Esophagus squamous epithelium (tissue), 5 donors: ENCODE results near the gene NUP133. TPM values are rescaled to one million over a fixed set of nuclear protein-coding genes. Genes with fewer than 3 reads are reported as not detected.

ENCODE experiments used
- DNase-seq: peaks from one replicate; lab custom pipeline; 2025; lab: John Stamatoyannopoulos, UW
- H3K27ac ChIP-seq, 4 donors: fragments of 200-600 bp; sonication (generic); one replicate each; pipeline ENCODE4 v1.5.1; 2016 to 2019; ENCODE audit warnings: mild to moderate bottlenecking in 1 of 4
- H3K27me3 ChIP-seq, 4 donors: fragments of 200-600 bp; sonication (generic); 1 replicate in 3 of 4; 2 replicates in 1 of 4; pipeline versions ENCODE4 v1.5.1 to v1.6.0; 2017 to 2021; ENCODE audit warnings: antibody characterized with exemption in 1 of 4
- H3K36me3 ChIP-seq, 3 donors: fragments of 200-600 bp; sonication (generic); one replicate each; pipeline ENCODE4 v1.5.1; 2016 to 2019
- H3K4me1 ChIP-seq, 3 donors: fragments of 200-600 bp; sonication (generic); one replicate each; pipeline ENCODE4 v1.5.1; 2017 to 2019
- H3K4me3 ChIP-seq, 4 donors: fragments of 200-600 bp; sonication (generic); 1 replicate in 3 of 4; 2 replicates in 1 of 4; pipeline ENCODE4 v1.5.1; 2016 to 2019; ENCODE audit warnings: mild to moderate bottlenecking in 2 of 4, moderate library complexity in 1 of 4
- H3K9me3 ChIP-seq, 3 donors: fragments of 200-600 bp; sonication (generic); one replicate each; pipeline ENCODE4 v1.5.1; 2016 to 2019
- POLR2A ChIP-seq, 4 donors: fragments of 450-650 bp; IDR thresholded peaks; one replicate each; pipeline ENCODE4 v1.6.1; 2017; ENCODE audit warnings: antibody characterized with exemption in 4 of 4, mild to moderate bottlenecking in 4 of 4, moderate library complexity in 3 of 4
- WGBS, 2 donors: methylation state at CpG; one replicate each; pipeline ENCODE4 v1.1.5; 2018; 5-methylcytosine and 5-hydroxymethylcytosine counted together
- intact Hi-C: fragments of 100-400 bp; cut with DNase I; formaldehyde crosslinking; loops from one replicate; pipeline ENCODE4 v1.15.0; 2022
- total RNA-seq, 4 donors: library from RNA; depleted of rRNA; stranded (reverse); fragments of >200 nt; gene quantifications; one replicate each; pipeline ENCODE4 v1.1.0, GENCODE V29; 2016
- TF ChIP-seq, protein P1 (sequence below), 6 experiments: fragments of 450-650 bp in 4 of 6; fragments of 200-600 bp in 2 of 6; sonication (generic) in 2 of 6; IDR thresholded peaks; one replicate each; pipeline ENCODE4 v1.5.1; 2016 to 2019; ENCODE audit warnings: antibody characterized with exemption in 6 of 6, mild to moderate bottlenecking in 4 of 6, moderate library complexity in 4 of 6
- donor health status: DM: yes; HTN: yes; CAD: no.

Gene NUP133
- total RNA-seq, 4 donors from 2014 or later = 11.1 to 29.3 (median 22.0) TPM

DNA sequence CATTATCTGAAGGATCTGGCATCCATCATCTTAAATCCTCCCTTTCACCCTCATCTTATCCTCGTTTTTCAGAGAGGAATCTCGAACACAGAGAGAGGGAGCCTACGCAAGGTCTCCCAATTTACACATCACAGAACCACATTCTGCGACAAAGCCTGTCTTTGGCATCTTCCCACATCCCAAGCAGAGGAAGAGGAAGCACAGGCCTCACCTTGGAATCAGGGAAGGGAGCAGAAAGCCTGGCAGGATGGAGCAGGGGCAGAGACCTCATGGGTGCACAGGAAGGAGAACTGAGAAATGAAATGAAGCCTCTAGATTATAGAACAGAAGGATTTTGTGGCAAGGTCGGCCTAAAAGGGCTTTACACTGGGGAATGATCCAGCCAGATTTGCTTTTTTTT is 44.6 kb upstream of the NUP133 start:
- H3K9me3 ChIP-seq = no peaks in the 10 kb centered on the region
- no peak for DNase-seq
- intact Hi-C loops = no loop called here
- 69 to 87% methylated on average over 5 of the region's 5 CpGs for WGBS, 2 donors
- peaks cover 10 to 41% (median 23%) of the 10 kb centered on the region in 3 donors for H3K4me1 ChIP-seq
- TF ChIP-seq, protein P1, sequence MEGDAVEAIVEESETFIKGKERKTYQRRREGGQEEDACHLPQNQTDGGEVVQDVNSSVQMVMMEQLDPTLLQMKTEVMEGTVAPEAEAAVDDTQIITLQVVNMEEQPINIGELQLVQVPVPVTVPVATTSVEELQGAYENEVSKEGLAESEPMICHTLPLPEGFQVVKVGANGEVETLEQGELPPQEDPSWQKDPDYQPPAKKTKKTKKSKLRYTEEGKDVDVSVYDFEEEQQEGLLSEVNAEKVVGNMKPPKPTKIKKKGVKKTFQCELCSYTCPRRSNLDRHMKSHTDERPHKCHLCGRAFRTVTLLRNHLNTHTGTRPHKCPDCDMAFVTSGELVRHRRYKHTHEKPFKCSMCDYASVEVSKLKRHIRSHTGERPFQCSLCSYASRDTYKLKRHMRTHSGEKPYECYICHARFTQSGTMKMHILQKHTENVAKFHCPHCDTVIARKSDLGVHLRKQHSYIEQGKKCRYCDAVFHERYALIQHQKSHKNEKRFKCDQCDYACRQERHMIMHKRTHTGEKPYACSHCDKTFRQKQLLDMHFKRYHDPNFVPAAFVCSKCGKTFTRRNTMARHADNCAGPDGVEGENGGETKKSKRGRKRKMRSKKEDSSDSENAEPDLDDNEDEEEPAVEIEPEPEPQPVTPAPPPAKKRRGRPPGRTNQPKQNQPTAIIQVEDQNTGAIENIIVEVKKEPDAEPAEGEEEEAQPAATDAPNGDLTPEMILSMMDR (IDR thresholded peaks at IDR 0.05) = no peak
- no peak for TF ChIP-seq POLR2A (IDR thresholded peaks at IDR 0.05)
- H3K27me3 ChIP-seq = no peaks in the 10 kb centered on the region
- peaks cover 0 to 14% (median under 1%) of the 10 kb centered on the region in 3 donors for H3K36me3 ChIP-seq
- H3K4me3 ChIP-seq = no peak overlapping the region
- H3K27ac ChIP-seq = no peak overlapping the region

DNA sequence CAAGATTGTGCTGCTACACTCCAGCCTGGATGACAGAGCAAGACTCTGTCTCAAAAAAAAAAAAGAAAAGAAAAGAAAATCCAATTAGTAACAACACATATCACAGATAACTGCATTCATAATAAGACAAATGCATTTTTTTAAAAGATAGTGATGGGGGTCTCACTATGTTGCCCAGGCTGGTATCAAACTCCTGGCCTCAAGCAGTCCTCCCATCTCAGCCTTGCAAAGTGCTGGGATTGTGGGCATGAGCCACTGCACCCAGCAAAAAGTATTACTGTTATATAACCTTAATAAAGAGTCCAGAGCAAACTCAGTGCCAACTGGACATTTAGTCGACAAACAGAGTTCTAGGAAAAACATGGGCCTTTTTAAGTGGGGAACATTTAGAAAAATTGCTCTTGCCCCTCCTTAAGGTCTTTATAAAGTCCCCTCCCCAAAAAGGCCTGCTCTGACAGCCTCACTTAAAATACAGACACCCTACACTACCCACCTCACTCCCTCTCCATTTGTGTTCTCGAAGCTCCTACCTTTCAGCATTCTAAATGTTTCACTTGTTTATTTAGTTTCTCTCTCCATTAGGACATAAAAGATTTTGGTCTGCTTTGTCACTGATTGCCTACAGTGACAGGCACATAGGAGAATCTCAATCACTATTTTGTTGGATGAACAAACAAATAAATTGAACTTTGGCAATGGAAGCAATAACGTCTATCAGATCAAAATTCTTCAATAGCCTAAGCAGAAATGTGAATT is 42.8 kb upstream of the NUP133 start:
- WGBS, 2 donors = 66 to 74% methylated on average over 3 of the region's 3 CpGs
- Histone ChIP-seq H3K9me3 (no peaks in the 10 kb centered on the region), H3K27ac (no peak overlapping the region), H3K4me3 (no peak overlapping the region), H3K4me1 (peaks cover 0 to 24% (median 10%) of the 10 kb centered on the region in 3 donors), H3K27me3 (no peaks in the 10 kb centered on the region), H3K36me3 (peaks cover 0 to 31% (median 9%) of the 10 kb centered on the region in 3 donors)
- no peak for DNase-seq
- intact Hi-C loops = no loop called here
- no peak for TF ChIP-seq POLR2A (IDR thresholded peaks at IDR 0.05)
- TF ChIP-seq, protein P1 (IDR thresholded peaks at IDR 0.05) = no peak

DNA sequence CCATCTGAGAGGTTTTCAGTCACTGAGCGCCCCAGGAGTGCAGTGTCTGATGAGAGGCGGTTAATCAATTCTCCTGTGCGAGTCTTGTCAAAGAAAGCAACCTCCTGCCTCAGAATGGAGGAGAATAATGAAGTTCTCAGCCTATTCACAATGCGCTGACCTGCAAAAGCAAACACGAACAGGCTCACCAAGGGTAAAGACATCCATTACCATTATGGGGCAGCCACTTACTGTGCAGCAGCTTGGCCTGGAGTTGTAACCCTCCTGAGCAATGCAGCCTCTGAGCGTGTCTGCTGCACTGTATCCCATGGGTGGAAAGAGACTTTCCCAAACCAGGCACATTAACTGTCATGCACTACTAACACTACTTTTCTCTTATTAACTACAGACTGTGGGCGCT is 39.4 kb upstream of the NUP133 start:
- H3K9me3 ChIP-seq = no peaks in the 10 kb centered on the region
- no peak overlapping the region for H3K27ac ChIP-seq
- intact Hi-C loops = no loop called here
- no peaks in the 10 kb centered on the region for H3K27me3 ChIP-seq
- no peak overlapping the region for H3K4me3 ChIP-seq
- H3K4me1 ChIP-seq = peaks cover 0 to 4% (median 0%) of the 10 kb centered on the region in 3 donors
- H3K36me3 ChIP-seq = peaks cover 0 to 63% (median 9%) of the 10 kb centered on the region in 3 donors
- TF ChIP-seq POLR2A (IDR thresholded peaks at IDR 0.05) = no peak
- TF ChIP-seq, protein P1 (IDR thresholded peaks at IDR 0.05) = no peak
- whole genome bisulfite sequencing, 2 donors = 91 to 98% methylated on average over 6 to 7 of the region's 7 CpGs
- DNase-seq = no peak

DNA sequence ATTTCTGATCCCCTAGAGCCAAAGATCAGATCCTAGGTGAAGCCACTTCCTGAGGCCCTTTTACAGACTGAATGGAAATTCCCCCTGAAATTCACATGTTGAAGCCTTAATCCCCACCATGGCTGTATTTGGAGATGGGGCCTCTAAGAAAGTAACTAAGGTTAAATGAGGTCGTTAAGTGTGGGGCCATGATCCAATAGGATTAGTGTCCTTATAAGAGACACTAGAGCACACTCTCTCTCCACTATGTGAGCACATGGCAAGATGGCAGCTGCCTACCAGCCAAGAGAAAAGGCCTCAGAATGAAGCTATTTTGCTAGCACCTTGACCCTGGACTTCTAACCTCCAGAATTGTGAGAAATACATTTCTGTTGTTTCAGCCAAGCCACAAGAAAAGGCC is 36.4 kb upstream of the NUP133 start:
- H3K27ac ChIP-seq = no peak overlapping the region
- no peak for TF ChIP-seq POLR2A (IDR thresholded peaks at IDR 0.05)
- TF ChIP-seq, protein P1 (IDR thresholded peaks at IDR 0.05) = no peak
- no peak overlapping the region for H3K4me3 ChIP-seq
- no peaks in the 10 kb centered on the region for H3K27me3 ChIP-seq
- 89 to 100% methylated on average over 1 of the region's 1 CpG for whole genome bisulfite sequencing, 2 donors
- intact Hi-C loops = no loop called here
- no peaks in the 10 kb centered on the region for H3K9me3 ChIP-seq
- peaks cover 0 to 92% (median 9%) of the 10 kb centered on the region in 3 donors for H3K36me3 ChIP-seq
- H3K4me1 ChIP-seq = no peaks in the 10 kb centered on the region
- DNase-seq = no peak

DNA sequence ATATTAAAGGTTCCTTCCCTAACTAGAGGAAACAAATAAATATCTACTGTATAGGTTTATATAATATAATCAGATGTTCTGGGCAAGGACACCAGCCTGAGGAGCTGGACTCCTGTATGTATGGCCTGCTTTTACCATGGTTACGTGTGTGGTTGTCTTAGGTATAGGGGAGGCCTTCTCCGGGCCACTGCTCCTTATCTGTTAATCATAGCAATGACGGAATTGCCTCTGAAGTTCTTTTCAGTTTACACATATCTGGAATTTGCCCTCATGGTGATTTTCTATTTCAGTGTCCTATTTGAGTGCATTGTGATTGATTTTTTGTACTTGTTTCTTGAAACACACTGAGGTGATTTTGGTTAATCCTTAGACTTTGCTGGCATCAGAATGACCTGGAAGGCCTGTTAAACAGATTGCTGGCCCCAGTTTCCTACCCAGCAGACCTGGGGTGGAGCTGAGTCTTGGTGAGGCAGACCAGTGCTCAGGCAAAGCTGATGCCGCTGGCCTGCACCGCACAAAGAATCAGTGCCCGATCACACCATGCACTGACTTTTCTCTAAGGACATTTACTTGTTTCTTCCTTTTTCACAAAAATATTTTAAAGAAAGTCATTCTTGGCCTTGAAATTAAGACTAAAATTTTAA is 31.8 kb upstream of the NUP133 start:
- 94% methylated on average over 6 of the region's 6 CpGs for WGBS, 2 donors
- intact Hi-C loops = no loop called here
- Histone ChIP-seq H3K9me3 (no peaks in the 10 kb centered on the region), H3K4me3 (no peak overlapping the region), H3K27me3 (no peaks in the 10 kb centered on the region), H3K36me3 (peaks cover 0 to 96% (median 13%) of the 10 kb centered on the region in 3 donors), H3K4me1 (no peaks in the 10 kb centered on the region), H3K27ac (no peak overlapping the region)
- no peak for TF ChIP-seq POLR2A (IDR thresholded peaks at IDR 0.05)
- TF ChIP-seq, protein P1 (IDR thresholded peaks at IDR 0.05) = no peak
- no peak for DNase-seq
